HUDEP-2 (cell line): ENCODE measurements around the gene CD46.
"Not testable (repeated sequence)": the region's sequence is repeated elsewhere in the genome, so short reads cannot be mapped to it uniquely, and the experiment has no call there.

ENCODE experiments used
- DNase-seq, 76 experiments: peaks; one replicate each; lab custom pipeline; 2025; ENCODE audit not compliant: unreplicated experiment in 76 of 76; lab: John Stamatoyannopoulos, UW

Gene CD46

DNA sequence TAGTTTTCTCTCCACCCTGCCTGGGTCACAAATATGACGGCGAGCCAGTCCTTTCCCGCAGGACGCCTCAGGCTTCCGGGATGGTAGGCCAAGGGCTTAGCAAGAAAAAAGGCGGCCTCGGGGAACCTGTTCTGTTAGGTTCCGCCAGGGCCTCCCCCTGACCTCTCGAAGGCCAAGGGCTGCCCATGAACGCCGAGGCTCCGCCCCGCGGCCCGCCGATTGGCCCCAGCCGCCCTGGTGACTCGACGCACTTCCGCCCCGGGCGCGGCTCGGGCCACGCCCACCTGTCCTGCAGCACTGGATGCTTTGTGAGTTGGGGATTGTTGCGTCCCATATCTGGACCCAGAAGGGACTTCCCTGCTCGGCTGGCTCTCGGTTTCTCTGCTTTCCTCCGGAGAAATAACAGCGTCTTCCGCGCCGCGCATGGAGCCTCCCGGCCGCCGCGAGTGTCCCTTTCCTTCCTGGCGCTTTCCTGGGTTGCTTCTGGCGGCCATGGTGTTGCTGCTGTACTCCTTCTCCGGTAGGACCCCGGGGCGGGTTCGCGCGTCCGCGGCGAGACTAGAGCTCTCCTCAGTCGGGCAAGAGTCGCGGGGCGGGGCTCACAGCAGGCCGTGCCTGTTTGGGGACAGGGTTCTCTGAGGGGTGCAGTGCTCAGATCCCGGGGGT, at the start of gene CD46:
Gene CD46 (plus strand): TSS at position 265 of the 666 bp plus-strand sequence. CDS start 159 bp downstream, at position 424.
- DNase-seq = peak in 75 of 76 experiments; percentile 48 to 96 (median 93)

- DNase-seq = no peak
Measured at GRCh38 chr1:207702317-207702716, 49.5 kb upstream of the CD46 start.

DNA sequence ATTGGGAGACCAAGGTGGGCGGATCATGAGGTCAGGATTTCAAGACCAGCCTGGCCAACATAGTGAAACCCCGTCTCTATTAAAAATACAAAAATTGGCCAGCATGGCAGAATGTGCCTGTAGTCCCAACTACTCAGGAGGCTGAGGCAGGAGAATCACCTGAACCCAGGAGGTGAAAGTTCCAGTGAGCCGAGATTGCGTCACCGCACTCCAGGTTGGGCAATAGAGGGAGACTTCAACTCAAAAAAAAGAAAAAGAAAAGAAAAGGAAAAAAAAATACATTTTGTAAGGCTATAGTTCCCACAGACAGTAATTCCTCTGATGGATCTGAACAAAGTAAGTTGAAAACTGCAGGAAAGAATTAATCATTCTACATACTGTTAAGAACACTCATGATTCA, 48.1 kb upstream of the CD46 start:
- no peak for DNase-seq

- not testable (repeated sequence) for DNase-seq
Measured at GRCh38 chr1:207708004-207708403, 43.9 kb upstream of the CD46 start.

DNA sequence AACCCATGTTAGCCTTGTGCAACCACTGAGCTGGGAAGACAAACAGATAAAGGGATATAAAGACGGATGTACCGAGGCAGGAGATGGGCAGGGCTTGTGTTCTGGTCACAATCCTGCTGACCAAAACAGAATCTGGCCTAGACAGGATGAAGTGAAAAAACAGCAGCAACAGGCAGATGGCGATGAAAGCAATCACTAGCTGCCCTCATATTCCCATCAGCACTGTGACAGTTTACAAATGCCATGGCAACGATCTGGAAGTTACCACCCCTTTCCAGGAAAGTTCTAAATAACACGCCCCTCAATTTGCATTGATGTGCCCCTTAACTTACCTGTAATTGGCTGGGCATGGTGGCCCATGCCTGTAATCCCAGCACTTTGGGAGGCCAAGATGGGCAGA, 40.6 kb upstream of the CD46 start:
- peak in 23 of 76 experiments; percentile 2 to 61 (median 20) for DNase-seq

- not testable (repeated sequence) for DNase-seq
Measured at GRCh38 chr1:207712701-207713100, 39.2 kb upstream of the CD46 start.

DNA sequence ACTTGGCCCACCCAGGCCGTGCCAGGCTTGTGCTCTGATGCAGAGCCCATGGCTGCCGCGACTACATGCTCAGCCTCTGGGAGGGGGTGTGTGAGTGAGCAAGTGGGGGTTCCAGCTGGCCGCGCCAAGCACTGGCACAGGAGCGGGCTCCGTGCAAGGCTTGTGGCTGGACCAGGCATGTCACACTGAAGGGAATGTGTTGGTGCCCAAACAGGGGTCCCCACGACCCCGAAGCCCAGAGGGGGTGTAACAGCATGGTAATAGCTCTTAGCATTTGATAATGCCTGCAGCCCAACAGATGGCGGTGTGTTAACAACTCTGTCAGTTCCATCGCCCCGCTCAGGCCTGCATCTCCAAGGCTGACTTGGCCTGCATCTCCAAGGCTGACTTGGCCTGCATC, 38.3 kb upstream of the CD46 start:
- peak in 2 of 76 experiments; percentile 1 to 2 for DNase-seq

DNA sequence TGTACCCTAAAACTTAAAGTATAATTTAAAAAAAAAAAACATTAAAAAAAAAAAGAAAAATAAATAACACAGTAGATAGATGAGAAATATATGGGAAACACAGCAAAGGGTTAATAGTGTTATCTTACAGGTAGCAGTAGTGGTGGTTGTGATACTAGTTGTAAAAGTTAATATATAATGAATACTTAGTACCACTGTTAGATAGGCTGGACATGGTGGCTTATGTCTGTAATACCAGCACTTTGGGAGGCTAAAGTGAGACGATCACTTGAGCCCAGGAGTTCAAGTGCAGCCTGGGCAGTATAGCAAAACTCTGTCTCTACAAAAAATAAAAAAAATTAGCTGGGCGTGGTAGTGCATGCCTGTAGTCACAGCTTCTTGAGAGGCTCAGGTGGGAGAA, 32.6 kb upstream of the CD46 start:
- no peak for DNase-seq

DNA sequence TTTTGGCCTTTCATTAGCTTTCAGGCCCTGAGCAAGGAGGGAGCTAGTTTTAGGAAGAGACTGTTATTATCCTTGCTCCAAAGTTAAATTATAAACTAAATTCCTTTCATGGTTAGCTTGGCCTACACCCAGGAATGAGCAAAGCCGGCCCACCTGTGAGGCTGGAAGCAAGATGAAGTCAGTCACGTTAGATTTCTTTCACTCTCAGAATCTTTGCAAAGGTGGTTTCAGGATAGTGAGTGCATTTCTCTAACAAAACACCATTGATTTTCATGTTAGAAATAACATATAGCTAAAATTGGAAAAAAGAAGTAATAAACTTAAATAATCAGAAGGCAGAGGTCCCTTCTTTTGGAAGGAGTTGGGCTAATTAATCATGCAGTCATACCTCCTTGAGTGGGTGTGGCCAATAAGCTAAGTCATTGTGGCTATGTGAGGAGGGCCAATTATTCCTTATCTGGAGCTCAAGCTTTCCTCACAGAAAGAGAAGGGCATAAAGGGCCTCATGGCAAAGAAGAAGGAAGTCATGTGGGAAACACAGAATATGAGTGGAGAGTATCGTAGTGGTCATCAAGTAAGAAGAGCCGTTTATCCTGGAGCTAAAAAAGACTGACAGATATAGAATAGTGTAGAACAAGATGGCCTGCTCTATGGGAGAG, 23.5 kb upstream of the CD46 start:
- peak in 12 of 76 experiments; percentile 2 to 39 (median 26) for DNase-seq

GRCh38 chr1:207737503-207738157, 14.2 kb upstream of the CD46 start:
- not testable (repeated sequence) for DNase-seq

- DNase-seq = not testable (repeated sequence)
Measured at GRCh38 chr1:207738158-207738659, 13.6 kb upstream of the CD46 start.

DNA sequence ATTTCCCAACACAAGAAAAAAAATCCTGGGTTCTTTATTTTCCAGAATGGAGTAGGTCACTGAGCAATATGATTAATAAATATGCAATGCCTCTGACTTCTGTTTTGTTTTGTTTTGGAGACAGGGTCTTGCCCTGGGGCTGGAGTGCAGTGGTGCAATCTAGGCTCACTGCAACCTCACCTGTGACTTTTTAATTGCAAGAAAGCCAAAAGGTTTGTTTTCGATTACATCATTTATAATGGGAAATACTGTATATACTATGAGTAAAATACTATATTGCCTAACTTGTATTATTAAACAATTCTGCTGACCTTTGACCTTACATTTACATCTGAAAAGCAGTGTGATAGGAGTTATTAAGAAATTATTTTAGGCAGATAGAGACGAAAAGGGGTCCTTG, 11.6 kb upstream of the CD46 start:
- no peak for DNase-seq

DNA sequence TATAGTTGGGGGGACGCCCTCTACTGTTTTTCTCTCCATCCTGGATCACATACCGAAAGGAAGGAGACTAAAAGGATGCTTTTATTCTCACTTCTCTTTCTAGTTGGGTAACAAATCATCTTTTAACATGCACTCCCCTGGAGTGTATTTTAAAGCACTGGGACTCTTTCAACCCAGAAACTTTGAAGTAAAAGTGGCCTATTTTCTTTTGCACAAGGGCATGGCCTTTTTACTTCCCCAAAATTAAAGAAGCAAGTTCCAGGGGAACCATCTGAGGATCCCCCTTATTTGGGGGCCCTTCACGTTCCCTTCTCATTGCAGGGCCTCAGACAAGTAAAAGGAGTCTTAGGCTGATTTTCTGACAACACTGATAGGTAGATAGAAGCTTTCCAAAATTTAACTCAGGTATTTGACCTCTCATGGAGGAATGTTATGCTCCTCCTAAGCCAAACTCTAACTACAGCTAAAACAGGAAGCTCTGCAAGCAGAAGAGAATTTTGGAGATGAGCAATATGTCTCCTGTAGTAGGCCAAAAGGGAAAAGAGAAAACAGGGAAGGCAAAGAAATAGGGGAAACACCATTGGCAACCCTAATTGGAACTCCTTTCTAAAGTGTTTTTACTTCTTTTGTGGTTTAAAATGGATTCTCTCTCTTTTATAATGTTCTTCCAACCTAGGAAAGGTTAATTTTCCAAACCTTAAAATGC, 8.9 kb upstream of the CD46 start:
- no peak for DNase-seq

GRCh38 chr1:207744000-207744534, 7.8 kb upstream of the CD46 start:
- DNase-seq = peak in 32 of 76 experiments; percentile 10 to 62 (median 26)

DNA sequence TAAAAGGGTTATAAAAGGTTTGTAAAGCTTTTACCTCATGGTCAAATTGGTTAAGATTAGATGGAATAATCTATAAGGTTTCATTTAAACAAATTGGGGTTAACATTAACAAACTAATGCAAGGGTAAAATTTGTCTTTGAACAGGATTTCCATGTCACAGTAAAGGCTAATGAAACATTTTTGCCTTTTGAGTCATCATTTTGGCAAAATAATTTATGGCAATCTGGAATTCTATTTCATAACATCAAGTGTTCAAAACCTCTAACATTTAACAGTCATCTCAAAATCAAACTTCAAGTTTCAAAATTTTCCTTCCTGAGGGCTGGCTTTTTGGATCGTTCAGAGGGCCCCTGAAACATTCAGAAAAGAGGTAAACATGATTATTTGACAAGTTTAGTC, 6.6 kb upstream of the CD46 start:
- DNase-seq = no peak

GRCh38 chr1:207745839-207746767, 5.8 kb upstream of the CD46 start:
- DNase-seq = peak in 13 of 76 experiments; percentile 5 to 50 (median 34)

- no peak for DNase-seq
Measured at GRCh38 chr1:207747627-207748492, 4.0 kb upstream of the CD46 start.

- DNase-seq = peak in 1 of 76 experiments; percentile 4
Measured at GRCh38 chr1:207748737-207749528, 2.9 kb upstream of the CD46 start.
